Left renal cortex interstitium (tissue), 4 donors: ENCODE results near the gene TRIM67. TPM values are rescaled to one million over a fixed set of nuclear protein-coding genes. Genes with fewer than 3 reads are reported as not detected.
"Not testable (repeated sequence)": the region's sequence is repeated elsewhere in the genome, so short reads cannot be mapped to it uniquely, and the experiment has no call there.

Source experiments
- DNase-seq, 4 donors: peaks; one replicate each; pipeline ENCODE4 v3.0.0-alpha.2; 2013; ENCODE audit warnings: low read depth in 4 of 4, low spot score in 2 of 4, missing footprints in 1 of 4
- polyA plus RNA-seq, 4 donors: library from polyadenylated mRNA; unstranded; fragments of 120-200 nt; gene quantifications; one replicate each; pipeline ENCODE4 v1.2.1, GENCODE V29; 2013; ENCODE audit not compliant: insufficient read length in 4 of 4

TRIM67 gene
- polyA plus RNA-seq, 4 donors, result 0.09 to 0.17 (median 0.10) TPM

DNA sequence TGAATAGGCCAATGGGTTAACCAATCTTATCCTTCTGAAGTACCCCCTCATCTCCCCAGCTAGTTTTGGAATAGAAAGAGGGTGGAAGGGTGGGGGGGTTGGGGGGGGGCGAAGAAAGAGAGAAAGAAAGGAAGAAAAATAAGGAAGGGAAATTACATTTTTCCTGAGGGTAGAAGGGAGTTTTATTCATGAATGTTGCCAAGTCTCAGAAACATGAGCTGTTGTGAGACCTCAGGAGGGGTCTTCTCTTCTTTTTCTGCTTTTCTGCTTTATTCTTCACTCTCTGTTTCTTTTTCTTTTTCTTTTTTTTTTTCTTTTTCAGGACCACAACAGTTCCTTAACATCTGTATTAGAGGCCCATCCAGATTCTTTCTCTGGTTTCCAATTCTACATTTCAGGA is 6.0 kb upstream of the TRIM67 start:
- no peak for DNase-seq

DNA sequence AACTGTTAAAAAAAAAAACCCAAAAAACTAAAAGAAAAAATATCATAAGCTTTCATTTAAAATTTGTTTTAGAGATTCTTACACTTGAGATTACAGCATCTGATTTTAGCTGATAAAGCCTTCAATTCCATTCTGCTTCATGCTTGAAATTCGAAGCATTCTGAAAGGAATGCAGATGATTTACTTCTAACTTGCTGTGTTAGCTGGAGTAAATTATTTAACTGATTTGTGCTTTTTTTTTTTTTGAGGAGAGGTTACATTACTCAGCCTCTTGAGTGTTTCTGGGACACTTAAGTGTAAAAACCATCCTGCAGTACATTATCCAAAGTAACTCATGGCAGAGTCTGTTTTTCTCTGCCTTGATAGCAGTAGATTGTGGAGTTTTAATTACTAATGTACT is 4.5 kb upstream of the TRIM67 start:
- no peak for DNase-seq

DNA sequence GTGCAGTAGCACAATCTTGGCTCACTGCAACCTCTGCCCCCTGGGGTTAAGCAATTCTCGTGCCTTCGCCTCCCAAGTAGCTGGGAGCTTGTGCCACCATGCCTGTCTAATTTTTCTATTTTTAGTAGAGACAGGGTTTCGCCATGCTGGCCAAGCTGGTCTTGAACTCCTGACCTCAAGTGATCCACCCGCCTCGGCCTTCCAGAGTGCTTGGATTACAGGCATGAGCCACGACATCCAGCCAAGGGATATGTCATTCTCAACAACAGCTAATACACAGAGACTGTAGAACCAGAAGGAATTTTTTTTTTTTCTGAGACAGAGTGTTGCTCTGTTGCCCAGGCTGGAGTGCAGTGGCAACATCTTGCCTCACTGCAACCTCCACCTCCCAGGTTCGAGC is 3.7 kb upstream of the TRIM67 start:
- not testable (repeated sequence) for DNase-seq

DNA sequence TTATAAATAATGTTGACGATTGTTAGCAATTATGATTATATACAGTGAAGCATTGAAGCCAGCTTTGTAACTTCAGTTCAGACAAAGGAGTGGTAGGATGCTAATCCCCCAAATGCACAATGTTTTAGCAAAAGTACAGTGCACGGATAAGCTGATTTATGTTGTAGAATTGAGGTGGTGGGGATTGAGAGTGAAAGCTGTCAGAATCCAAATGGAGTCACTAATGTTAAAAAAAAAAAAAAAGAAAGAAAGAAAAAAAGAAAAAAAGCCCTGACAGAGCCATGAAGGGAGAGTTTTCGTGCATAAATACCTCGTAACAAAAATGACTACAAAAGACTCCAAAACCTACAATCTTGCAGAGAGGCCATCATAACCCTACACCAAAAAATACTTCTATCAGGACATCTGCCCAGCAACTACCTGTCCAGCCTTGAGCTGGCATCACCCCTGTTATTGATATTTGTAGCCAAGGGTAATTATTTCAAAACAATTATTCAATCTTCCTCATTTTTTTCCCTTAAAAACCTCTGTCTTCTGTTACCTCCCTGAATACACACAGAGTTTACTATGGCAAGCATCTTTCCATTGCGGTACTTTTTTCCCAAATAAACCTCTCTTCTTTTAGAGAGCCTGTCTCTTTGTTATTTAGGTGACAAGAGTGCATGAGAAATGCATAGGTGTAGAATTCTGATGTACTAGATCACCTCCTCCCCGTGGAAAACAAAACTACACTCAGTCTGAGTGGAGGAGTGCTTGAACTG is 2.5 kb upstream of the TRIM67 start:
- DNase-seq, result no peak

DNA sequence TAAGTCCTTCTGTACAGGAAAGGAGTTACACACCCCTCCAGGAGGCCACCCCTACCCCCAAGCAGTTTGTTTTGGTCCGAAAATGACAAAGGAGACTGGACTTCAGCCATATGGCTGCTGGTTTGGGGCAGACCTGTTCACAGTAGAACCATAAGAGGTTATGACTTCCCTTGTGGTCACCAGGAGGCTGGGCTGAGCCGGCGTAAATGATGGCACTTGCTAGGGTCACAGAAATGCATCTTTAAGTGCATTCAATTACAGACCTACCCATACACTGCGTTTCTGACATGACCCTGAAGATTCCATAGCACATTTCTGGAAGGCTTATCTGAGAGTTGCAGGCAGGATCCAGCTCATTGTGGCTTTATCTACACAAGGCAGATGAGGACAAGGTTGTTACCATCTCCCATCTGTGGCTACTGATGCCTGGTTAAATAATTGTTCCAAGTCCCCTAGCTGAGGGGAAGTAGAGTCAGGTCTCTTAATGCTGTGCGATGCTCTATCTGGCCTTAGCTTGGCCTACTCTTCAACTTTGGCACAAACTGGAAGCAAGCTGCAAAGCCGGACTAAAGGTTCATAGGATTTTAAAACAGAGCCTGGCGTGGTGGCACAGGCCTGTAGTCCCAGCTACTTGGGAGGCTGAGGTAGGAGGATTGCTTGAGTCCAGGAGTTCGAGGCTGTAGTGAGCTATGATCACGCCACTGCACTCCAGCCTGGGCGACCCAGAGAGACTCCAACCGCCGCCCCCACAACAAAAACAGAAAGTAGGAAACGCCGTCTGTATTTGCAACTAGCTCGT is 1.7 kb upstream of the TRIM67 start:
- no peak for DNase-seq

DNA sequence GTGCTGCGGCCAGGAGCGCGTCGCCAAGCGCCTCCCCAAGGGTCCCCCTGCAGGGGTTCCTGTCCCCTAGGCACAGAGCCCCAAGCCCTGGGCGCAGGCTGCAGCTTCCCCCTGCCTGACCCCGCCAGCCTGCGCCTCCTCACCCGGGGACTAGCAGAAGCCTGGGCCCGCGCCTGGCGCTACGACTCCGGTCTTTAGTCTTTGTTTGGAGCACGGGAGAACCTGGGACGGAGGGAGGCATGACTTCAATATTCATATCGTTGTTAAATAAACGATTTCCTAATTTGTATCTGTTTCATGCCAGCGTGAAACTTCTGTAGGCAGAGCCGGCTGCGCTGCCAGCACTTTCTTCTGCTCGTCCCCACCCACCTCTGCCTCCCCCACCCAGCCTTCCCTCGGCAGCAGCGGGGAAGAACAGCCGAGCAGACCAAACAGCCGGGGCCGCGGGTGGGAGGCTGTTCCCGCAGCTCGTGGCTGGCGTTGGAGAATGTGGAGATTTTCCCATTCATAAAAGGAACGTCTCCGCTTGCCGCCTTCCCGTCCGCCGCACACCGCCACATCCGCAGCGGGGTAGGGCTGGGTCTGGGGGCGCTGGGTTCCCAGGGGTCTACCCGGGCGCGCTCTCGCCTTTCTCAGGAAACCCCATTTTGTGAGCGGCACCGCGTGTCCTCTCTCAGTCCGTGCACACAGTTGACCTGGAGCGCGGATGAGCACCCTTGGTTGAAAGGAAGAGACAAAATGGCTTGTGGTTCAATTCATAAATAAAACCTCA is 777 bp upstream of the TRIM67 start:
- DNase-seq, result peak in 1 of 4 donors; percentile 1

DNA sequence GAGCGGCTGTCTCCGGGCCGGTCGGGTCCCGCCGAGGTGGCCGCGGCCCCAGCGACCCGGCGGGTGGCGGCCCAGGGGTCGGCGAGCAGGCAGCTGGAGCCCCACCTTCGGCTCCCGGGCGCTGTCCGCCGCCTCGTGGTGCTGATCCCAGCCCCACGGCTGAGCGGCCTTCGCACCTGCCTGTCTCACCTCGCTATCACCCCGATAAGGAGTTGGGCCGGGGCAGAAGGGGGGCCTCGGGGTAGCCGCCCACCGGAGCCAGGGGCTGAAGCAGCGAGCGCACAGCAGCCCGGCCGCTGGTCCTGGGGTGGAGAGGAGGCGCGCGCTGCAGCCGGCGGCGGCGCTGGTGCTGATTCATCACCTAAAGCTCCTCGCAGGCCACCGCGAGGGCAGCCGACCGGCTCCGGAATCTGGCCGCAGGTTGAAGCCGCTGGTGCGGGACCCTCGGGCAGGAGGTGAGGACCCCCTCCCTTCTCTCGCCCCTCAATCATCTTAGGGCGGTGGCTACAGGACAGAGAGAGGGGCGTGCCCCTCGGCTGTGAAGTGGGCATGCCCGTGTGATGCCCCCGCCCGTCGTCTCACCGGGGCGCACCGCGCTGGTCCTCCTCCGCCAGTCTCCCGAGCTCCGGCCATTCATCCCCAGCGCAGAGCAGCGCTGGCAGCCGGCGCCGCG is 575 bp downstream of the TRIM67 start:
- DNase-seq, result peak in 3 of 4 donors; percentile 41

DNA sequence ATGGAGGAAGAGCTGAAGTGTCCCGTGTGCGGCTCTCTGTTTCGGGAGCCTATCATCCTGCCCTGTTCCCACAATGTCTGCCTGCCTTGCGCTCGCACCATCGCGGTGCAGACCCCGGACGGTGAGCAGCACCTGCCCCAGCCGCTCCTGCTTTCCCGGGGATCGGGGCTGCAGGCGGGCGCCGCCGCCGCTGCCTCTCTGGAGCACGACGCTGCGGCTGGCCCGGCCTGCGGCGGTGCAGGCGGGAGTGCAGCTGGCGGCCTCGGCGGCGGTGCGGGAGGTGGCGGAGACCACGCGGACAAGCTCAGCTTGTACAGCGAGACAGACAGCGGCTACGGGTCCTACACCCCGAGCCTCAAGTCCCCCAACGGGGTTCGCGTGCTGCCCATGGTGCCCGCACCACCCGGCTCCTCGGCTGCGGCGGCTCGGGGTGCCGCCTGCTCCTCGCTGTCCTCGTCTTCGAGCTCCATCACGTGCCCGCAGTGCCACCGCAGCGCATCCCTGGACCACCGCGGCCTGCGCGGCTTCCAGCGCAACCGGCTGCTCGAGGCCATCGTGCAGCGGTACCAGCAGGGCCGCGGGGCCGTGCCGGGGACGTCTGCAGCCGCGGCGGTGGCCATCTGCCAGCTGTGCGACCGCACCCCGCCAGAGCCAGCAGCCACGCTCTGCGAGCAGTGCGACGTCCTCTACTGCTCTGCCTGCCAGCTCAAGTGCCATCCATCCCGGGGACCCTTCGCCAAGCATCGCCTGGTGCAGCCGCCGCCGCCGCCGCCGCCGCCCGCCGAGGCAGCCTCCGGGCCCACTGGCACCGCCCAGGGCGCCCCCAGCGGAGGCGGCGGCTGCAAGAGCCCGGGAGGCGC is 1.3 kb downstream of the TRIM67 start:
- DNase-seq, result no peak

DNA sequence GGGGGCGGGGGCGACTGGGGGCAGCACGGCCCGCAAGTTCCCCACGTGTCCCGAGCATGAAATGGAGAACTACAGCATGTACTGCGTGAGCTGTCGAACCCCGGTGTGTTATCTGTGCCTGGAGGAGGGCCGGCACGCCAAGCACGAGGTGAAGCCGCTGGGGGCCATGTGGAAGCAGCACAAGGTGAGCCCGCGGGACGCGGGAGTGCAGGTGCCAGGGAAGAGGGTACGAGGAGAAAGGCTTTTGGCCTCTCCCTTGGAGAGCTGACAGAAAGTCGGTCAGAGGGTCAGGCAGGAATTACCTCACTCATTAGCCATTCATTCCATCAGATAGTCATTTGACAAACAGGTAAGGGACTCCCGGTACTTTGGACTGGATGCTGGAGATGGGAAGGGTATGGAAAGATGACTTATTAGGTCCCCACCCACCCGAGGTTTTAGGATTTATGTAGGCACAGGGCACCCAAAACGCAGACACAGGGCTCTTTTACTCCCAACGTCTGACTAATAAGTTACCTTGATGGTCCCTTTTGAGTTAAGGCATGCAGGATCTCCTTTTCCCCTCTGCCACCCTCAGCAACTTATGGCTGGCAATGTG is 2.1 kb downstream of the TRIM67 start:
- no peak for DNase-seq

DNA sequence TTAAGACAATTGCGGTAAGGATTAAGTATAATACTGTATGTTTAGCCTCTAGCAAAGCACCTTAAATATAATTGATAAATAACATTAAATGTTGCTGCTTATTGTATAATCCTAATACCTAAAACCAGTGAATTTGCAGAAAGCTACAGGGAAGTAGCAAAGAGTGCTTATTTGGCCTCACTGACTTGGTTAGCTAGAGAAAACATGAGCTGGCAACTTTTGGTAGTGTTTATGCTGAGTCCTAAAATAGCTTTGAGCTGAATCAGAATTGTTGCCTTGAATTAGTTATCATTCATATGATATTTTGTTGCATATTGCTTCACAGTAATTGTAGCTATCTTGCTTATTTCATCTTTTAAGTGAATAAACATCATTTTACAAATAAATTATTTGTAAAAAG is 3.5 kb downstream of the TRIM67 start:
- no peak for DNase-seq

DNA sequence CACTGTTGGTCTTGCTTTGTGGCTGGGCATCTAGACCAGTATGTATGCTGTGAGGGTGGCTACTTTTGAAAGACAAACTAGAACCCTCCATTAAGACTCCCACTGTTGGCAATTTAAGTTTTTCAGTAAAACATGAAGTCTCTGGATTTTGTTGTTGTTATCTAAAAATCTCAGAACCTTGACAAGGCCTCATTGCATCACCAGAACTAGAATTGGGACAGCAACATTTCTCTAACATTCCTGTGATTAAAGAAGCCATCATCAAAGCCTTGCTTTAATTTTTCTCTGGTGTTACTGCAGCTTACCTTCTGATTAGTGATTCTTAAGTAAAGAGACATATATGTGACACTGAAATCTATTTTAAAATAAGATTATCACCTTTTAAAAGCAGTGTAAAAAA is 4.5 kb downstream of the TRIM67 start:
- no peak for DNase-seq

DNA sequence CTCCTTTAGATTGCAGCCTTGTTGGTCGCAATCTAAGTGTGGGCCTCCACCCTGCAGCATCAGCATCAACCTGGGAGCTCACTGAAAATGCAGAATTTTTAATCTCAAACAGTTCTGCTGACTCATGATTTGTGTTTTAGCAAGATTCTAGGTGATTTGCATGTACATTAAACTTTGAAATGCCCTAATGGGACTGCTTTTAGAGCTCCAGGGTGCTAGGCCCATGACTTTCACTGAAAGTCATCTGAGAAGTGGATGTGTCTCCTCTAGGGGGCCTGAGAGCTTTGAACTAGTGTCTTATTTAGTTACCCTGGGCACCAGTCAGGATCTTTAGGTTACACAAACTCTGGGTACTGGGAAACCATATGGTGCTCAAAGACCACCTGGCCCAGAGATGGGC is 9.0 kb downstream of the TRIM67 start:
- DNase-seq, result no peak

DNA sequence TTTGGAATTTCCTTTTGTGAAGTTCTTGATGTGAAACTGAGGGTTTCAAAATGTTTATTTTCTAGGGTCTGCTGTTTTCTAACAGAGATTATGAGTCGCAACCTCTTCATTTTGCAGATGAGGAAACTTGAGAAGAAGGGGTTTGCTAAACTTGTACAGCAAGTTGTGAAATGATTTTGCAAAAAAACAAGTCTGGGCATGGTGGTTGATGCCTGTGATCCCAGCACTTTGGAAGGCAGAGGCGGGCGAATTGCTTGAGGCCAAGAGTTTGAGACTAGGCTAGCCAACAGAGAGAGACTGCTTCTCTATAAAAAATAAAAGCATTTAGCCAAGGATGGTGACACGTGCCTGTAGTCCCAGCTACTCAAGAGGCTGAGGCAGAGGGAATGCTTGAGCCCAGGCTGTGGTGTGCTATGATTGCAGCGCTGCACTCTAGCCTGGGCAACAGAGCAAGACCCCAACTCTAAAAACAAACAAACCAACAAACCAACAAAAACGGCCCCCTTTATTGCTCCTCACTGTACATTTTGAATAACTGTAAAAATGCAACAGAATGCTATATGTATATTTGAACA is 9.9 kb downstream of the TRIM67 start:
- DNase-seq, result no peak

DNA sequence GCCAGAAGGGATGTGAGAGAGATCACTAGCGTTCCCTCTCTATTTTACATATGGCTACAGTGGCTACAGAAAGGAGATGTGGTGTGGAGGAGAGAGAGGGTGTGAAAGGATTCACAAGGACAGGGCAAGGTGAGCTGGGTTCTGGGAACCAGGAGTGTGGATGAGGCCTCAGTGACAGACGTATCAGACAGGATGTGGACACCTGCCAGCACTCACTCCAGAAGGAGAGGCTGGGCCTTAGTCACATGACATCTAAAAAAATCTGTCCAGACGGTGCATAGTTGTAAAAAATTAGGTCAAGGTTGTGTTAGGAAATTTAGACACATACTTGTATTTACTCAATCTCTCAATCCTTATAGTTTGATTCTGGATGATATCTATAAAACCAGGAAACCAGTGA is 10.6 kb downstream of the TRIM67 start:
- DNase-seq, result no peak

DNA sequence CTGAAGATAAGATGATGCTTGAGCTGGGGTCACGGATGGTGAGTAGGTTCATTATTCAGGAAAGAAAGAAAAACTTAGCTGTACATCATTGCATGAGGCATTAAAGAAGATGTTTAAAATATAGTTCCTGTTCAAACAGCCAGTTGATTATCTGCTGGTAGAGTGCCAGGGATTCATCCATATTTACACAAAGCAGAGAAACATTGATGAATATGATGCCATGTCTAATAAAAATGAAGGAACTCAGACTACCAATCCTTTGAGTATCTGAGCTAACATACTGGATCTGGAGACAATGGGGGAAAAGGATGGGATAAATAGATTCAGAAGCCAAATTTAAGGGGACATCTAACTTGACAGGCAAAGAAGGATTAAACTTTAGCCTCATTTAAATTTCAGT is 14.6 kb downstream of the TRIM67 start:
- no peak for DNase-seq

DNA sequence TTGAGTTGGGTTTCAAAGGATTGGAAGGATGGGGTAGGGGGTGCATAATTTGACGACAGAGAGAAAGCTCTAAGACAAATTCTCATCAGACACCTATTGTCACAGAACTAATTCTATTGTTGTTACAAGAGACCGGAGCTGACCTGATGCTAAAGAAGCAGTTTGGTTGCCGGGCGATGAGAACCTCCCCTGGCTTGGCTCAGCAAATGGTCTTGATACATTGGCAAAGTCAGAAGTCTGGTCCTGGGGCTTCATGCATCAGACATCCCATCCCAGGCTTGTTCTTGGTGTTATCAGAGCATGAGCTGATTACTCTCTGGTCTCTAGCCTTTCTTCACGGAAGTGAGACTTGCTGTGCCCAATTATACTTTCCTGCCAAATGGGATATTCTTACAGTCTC is 15.4 kb downstream of the TRIM67 start:
- DNase-seq, result no peak

DNA sequence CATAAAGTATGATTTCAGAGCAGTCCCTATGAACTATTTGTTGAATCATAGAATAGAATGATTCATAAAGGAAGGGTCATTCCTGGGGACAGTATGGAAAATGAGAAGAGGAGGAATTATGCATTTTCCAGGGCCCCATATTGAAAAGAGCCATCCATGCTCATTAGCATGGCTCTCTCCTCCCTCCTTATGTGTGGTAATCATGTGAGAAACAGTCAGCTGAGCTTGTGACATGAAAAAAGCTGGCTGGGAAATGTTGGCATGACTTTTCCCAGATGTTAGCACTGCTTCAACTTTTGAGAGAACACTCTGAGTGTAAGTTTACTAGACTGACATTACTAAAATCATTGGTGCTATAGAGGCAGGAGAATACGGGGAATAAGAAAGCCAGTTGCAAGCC is 16.1 kb downstream of the TRIM67 start:
- no peak for DNase-seq

DNA sequence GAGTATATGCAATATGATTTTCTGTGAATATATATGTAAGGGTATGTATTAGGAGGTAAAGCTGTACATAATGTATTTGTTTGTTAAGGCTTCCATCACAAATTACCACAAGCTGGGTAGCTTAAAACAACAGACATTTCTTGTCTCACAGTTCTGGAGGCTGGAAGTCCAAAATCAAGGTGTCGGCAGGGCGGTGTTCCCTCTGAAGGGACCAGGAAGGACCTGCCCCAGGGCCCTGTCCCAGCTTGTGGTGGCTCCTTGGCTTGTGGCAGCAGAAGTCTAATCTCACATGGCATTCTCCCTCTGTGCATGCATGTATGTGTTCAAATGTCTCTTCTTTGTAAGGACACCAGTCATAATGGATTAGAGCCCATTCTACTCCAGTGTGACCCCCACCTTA is 17.1 kb downstream of the TRIM67 start:
- DNase-seq, result no peak

DNA sequence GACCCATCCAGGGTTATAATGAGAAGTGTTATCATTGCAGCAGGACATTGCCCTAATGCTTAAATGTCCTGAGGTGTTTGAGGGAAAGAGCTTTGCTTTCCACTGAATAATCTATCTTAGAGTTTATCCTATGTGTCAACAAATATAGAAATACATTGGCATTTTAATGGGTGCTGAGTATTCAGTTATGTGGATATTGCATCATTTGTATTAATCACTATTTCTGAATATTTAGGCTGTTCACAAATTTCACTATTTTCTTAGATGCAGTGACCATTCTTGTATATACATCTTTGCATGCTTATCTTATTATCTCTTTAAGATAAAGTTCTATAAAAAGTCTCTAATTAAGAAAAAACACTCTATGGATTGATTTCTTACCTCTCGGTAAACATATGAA is 18.2 kb downstream of the TRIM67 start:
- DNase-seq, result no peak
